Kidney (tissue), 14 donors: Measurements from ENCODE around the gene LAMTOR2. TPM values are rescaled to one million over a fixed set of nuclear protein-coding genes. Genes with fewer than 3 reads are reported as not detected.
A peak's percentile ranks its signal among the peaks of the same experiment; 100 is the strongest.

ENCODE experiments used
- DNase-seq, 5 donors: peaks; one replicate each; pipeline ENCODE4 v3.0.0-alpha.2; 2013 to 2020
- FAIRE-seq: peaks from 2 replicates; lab custom pipeline; 2012; peaks lifted over from hg19 to GRCh38; lab: Jason Lieb, UNC
- H3K27ac ChIP-seq, 2 donors: one replicate each; pipeline ENCODE4 v1.7.0; 2013; ENCODE audit warnings: low read depth in 2 of 2, low read length in 2 of 2, inconsistent platforms in 1 of 2
- H3K27me3 ChIP-seq: one replicate; pipeline ENCODE4 v1.7.1; 2013; ENCODE audit warnings: low read length, inconsistent platforms; ENCODE audit not compliant: control insufficient read depth, insufficient read depth
- H3K36me3 ChIP-seq, 3 donors: one replicate each; pipeline versions ENCODE4 v1.7.0 to v1.7.1; 2013; ENCODE audit warnings: low read length in 3 of 3, control low read depth in 1 of 3, inconsistent platforms in 1 of 3; ENCODE audit not compliant: insufficient read depth in 3 of 3, control insufficient read depth in 2 of 3
- H3K4me1 ChIP-seq, 3 donors: one replicate each; pipeline versions ENCODE4 v1.7.0 to v1.7.1; 2013; ENCODE audit warnings: low read length in 3 of 3, inconsistent platforms in 1 of 3, low read depth in 1 of 3; ENCODE audit not compliant: control insufficient read depth in 2 of 3, insufficient read depth in 2 of 3
- H3K4me3 ChIP-seq, 3 donors: one replicate each; pipeline versions ENCODE4 v1.7.0 to v1.8.1; 2013; ENCODE audit warnings: low read length in 3 of 3, control low read depth in 1 of 3, inconsistent platforms in 1 of 3
- H3K9ac ChIP-seq, 3 donors: one replicate each; pipeline versions ENCODE4 v1.7.0 to v1.7.1; 2013; ENCODE audit warnings: low read length in 3 of 3, control low read depth in 1 of 3, inconsistent platforms in 1 of 3
- H3K9me3 ChIP-seq, 3 donors: one replicate each; pipeline versions ENCODE4 v1.7.0 to v1.7.1; 2013; ENCODE audit warnings: low read length in 3 of 3, control low read depth in 1 of 3, inconsistent platforms in 1 of 3; ENCODE audit not compliant: control insufficient read depth in 2 of 3, insufficient read depth in 1 of 3
- CTCF ChIP-seq: IDR thresholded peaks from 3 replicates; pipeline ENCODE4 v1.5.1; 2012; ENCODE audit warnings: mild to moderate bottlenecking, moderate library complexity, borderline replicate concordance; ENCODE audit not compliant: insufficient read depth; ENCODE audit errors: extremely low read depth
- intact Hi-C: fragments of 100-400 bp; cut with DNase I; formaldehyde crosslinking; loops from one replicate; pipeline ENCODE4 v1.11.1; 2022
- polyA plus RNA-seq: library from polyadenylated mRNA; stranded (reverse); fragments of 350-450 nt; fragmentation: Illumina TruSeq; extraction: RNeasy Lipid Tissue Mini Kit (QIAGEN cat#74804); gene quantifications from one replicate; pipeline ENCODE4 v1.2.3, GENCODE V29; 2014; ENCODE audit warnings: low read depth, low replicate concordance; ENCODE audit not compliant: insufficient read depth
- total RNA-seq: library from RNA; stranded (reverse); fragmentation: NEBNext Ultra II Directional; extraction: Animal tissue kit (Norgen Biotek cat#: 25700); gene quantifications from one replicate; pipeline ENCODE4 v1.2.1, GENCODE V29; 2021
- donor health status: control.
- donor health status: control.
- donor health status: control.
- donor health status: control.
- donor health status: control.
- donor health status: DM: yes; HTN: yes; CAD: no.
- donor health status: Normal renal cell carcinoma (clear cell type).

The LAMTOR2 gene
- total and polyA plus RNA-seq, 2 donors from 2014 or later: 50.8 to 200 TPM

- Histone ChIP-seq H3K9ac (peak overlapping the region in 2 of 3 donors; percentile 45 to 79), H3K4me1 (peaks cover 4 to 40% (median 35%) of the 10 kb centered on the region in 3 donors), H3K4me3 (no peak overlapping the region), H3K36me3 (no peaks in the 10 kb centered on the region), H3K27ac (peak overlapping the region; percentile 95 to 96), H3K9me3 (no peaks in the 10 kb centered on the region), H3K27me3 (no peaks in the 10 kb centered on the region)
- FAIRE-seq (no peak), DNase-seq (peak; percentile 86 to 96 (median 90))
- intact Hi-C loops: no loop called here
- TF ChIP-seq CTCF: no peak
Observed at GRCh38 chr1:156104065-156104810, 49.7 kb downstream of the LAMTOR2 start.

- peak overlapping the region in 2 of 3 donors; percentile 9 to 79 for H3K9ac ChIP-seq
- FAIRE-seq (no peak), DNase-seq (peak in 1 of 5 donors; percentile 53)
- intact Hi-C loops: no loop called here
- peak overlapping the region; percentile 95 to 96 for H3K27ac ChIP-seq
- no peaks in the 10 kb centered on the region for H3K27me3 ChIP-seq
- H3K4me1 ChIP-seq: peaks cover 4 to 40% (median 33%) of the 10 kb centered on the region in 3 donors
- H3K36me3 ChIP-seq: no peaks in the 10 kb centered on the region
- H3K4me3 ChIP-seq: peak overlapping the region in 1 of 3 donors; percentile 50
- no peaks in the 10 kb centered on the region for H3K9me3 ChIP-seq
- no peak for TF ChIP-seq CTCF
Observed at GRCh38 chr1:156104861-156105832, 50.6 kb downstream of the LAMTOR2 start.

GRCh38 chr1:156106624-156107488, 52.3 kb downstream of the LAMTOR2 start:
- DNase-seq (peak in 1 of 5 donors; percentile 62), FAIRE-seq (no peak)
- Histone ChIP-seq H3K4me3 (peak overlapping the region in 1 of 3 donors; percentile 34), H3K36me3 (no peaks in the 10 kb centered on the region), H3K9me3 (no peaks in the 10 kb centered on the region), H3K27ac (peak overlapping the region; percentile 92 to 96), H3K4me1 (peaks cover 4 to 38% (median 26%) of the 10 kb centered on the region in 3 donors), H3K9ac (peak overlapping the region in 1 of 3 donors; percentile 76), H3K27me3 (no peaks in the 10 kb centered on the region)
- TF ChIP-seq CTCF: no peak
- intact Hi-C loops: no loop called here
